Measurements from ENCODE around the gene SUV39H1.

The SUV39H1 gene

DNA sequence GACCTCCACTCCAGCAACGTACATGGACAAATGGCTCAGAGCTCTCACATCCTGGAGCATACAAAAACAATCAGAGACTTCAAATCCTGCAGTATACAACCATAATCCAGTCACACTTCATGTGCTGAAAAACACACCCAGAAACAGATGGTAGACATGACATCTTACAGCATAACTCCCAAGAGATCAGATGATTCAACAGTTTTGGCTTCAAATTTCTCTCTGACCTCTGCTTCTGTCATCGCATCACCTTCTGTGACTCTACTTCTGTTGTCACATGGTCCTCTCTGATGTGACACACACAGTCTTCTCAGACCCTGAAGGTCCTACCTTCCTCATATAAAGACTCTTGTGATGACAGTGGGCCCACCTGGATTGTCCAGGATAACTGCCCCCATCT is 18.5 kb downstream of the SUV39H1 start:
- no peak for DNase-seq

- DNase-seq: peak in 1 of 2 donors; percentile 29
Observed at GRCh38 chrX:48715876-48716502, 19.5 kb downstream of the SUV39H1 start.

- peak in 1 of 2 donors; percentile 21 for DNase-seq
Observed at GRCh38 chrX:48719958-48720357, 23.4 kb downstream of the SUV39H1 start.

DNA sequence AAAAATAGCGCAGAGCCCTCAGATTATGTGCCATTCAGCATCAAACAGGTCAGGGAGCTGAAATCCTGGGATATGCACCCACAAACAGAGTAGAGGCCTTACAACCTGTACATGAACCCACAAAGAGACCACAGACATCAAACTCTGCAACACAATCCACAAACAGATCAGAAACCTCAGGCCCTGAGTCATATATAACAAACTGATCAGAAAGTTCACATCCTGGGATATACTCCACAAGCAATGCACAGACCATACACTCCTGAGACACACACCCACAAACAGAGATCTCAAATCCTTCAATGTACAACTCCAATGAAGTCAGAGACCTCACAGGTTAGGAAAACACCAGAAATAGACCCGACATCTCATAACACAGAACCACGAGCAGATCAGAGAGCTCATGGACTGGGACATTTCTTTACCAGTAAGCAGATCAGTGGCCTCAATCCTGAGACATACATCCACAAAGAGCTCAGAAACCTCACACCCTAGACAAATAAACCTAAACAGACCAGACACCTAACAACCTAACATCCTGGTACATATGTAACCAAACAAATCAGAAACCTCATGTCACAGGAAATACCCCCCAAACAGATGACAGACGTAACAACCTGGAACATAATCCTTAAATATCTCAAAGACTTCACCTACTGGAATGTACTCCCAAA is 24.2 kb downstream of the SUV39H1 start:
- DNase-seq: peak in 1 of 2 donors; percentile 36

DNA sequence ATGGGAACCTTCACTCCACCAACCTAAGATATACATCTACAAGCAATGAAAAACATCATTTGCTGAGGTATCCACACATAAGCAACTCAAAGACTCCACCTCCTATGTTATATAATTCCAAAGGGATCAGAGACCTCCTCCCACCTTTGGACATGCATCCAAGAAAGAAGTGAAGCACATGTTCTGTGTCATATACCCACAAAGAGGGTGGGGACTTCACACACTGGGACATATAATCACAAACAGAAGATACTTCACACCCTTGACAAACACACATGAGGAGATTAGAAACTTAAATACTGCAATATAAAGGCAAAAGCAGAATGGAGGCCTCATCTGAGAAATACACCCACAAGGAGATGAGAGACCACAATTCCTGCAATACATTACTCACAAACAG is 25.4 kb downstream of the SUV39H1 start:
- no peak for DNase-seq

DNA sequence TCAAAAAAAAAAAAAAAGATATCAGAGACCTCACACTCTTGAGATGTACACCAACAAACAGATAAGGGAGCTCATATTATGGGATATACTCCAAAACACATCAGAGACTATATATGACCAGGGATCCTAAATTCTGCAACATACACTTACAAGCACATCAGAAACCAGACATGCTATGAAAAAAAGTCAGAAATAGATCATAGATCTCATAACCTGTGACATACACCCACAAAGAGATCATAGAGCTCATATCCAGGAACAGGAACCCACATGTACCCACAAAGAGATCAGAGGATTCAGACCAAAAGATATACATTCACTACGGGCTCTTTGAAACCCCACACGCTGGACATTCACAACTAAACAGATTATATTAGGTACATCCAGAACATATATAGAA is 30.1 kb downstream of the SUV39H1 start:
- no peak for DNase-seq

DNA sequence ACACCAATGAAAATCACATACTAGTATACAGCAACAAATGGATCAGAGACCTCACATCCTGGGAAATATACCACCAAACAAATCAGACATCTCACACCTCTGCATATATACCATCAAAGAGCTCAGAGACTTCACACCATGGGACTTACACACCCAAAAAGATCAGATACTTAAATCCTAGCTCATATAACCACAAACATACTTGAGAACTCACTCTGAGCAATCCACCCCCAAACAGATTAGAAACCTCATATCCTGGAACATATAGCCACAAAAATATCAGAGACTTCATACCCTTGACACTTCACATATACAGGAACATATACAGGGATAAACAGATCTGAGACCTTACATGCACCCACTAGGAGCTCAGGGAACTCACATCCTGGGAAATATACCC is 32.1 kb downstream of the SUV39H1 start:
- no peak for DNase-seq

DNA sequence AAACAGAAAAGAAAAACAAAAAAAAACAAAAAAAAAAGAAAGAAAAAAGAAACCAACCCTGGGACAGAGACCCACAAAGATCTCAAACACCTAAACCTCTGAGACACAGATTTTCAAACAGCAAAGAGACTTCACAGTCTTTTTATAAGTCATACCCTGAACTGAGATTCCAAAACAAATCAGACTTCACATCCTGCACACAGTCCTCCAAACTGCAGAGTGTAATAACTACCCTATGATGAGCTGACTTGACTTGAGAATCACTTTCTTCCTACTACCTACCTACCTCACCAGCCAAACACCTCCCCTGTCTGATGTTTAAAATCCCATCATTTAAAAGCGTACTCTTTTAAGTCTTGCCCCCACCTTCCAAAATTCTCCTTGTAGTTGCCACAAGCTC is 39.8 kb downstream of the SUV39H1 start:
- no peak for DNase-seq

DNA sequence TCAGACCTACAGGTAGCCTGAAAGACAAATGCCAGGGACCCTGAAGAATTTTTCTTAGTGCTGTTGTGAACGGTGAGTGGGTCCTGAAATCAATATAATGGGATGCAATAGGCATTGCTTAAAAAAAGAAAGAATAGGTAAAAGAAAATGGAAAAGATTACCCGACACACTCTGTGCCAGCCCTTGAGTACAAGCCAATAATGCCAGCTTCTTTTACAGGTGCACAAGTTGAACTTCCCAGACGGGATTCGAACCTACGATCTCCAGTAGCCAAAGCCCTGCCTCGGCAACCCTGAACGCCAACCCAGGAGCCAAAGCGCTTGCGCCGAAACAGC is 40.3 kb downstream of the SUV39H1 start:
- DNase-seq: no peak

DNA sequence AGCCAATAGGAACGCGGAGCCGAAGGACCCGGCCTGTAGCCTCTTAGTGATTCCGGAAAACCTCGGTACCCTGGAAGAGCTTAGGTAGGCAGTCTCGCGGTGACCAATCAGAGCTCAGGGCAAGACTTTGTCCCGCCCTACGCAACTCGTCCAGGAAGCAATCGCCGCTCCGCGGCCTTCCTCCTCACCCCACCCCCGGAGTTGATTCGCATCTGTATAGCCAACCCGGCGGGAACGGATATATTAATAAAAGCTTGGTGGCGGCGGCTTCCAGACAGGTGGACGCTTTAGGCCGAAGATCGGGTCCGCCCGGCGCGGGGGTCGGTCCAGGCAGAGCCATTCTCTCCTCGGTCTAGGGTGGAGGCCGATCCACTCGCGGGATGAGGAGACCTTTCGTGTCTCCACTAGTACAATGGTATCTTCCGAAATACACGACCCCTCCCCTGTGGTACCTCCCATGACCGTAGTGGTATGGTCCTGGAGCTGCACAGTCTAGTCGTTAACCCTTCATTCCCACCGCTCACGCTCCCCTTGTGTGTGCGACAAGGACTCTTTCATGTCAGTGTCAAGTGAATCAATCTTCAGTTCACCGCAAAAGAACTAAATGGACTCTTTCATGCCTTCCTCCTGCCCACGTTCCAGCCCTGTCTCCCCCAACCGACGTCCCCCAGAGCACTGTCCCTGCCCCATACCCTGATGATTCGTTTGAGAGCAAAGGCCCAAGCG is 40.8 kb downstream of the SUV39H1 start:
- DNase-seq: peak; percentile 95 to 96

- DNase-seq: no peak
Observed at GRCh38 chrX:48737940-48738339, 41.4 kb downstream of the SUV39H1 start.

- no peak for DNase-seq
Observed at GRCh38 chrX:48741834-48742233, 45.3 kb downstream of the SUV39H1 start.

GRCh38 chrX:48745222-48745621 is 48.7 kb downstream of the SUV39H1 start:
- DNase-seq: no peak

GRCh38 chrX:48747415-48748016 is 51.0 kb downstream of the SUV39H1 start:
- DNase-seq: no peak

GRCh38 chrX:48749182-48749581 is 52.6 kb downstream of the SUV39H1 start:
- DNase-seq: no peak

DNA sequence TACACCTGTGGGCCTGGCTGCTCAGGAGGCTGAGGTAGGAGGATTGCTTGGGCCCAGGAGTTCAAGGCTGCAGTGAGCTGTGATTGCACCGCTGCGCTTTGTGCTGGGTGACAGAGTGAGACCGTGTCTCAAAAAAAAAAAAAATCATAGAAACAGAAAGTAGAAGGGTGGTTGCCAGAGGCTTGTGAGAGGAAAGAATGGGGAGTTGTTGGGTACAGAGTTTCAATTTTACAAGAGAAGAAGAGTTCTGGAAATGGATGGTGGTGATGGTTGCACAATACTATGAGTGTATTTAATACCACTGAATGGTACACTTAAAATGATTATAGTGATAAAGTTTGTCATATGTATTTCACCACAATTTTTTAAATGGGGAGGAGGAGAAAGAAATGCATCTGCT is 54.8 kb downstream of the SUV39H1 start:
- no peak for DNase-seq

DNA sequence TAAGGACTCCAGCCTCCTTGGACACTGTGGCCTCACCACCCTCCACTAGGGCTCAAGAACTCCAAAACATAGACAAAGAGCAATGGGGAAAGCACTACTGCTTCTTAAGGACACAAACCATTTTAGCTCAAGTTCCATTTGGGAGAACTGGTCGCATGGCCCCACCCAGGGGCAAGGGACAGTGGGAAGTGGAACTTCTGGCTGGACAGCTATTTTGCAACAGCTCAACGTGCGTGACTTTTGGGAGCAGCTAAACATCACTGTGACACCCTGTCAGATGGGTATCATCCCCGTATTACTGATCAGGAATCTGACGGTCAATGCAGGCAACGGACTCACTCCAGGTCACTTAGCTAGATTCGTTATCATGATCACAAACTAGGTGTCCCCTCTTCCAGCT is 56.0 kb downstream of the SUV39H1 start:
- DNase-seq: no peak

- DNase-seq: no peak
Observed at GRCh38 chrX:48753708-48754228, 57.2 kb downstream of the SUV39H1 start.

GRCh38 chrX:48754238-48754637 is 57.7 kb downstream of the SUV39H1 start:
- DNase-seq: no peak
